ENCODE measurements around the gene OBSCN.

- TF ChIP-seq CTCF (IDR thresholded peaks at IDR 0.05): no peak
- no peak for TF ChIP-seq POLR2A (IDR thresholded peaks at IDR 0.05)
Observed at GRCh38 chr1:228321435-228321834, 113.6 kb downstream of the OBSCN start.

All from heart left ventricle (tissue), 13 donors.